DOHH2 (cell line): Measurements from ENCODE around the gene PSMA2.

Experiments
- H3F3A ChIP-seq: fragments of 200-600 bp; sonication (generic), shearing (Covaris generic); 2 replicates; pipeline ENCODE4 v1.6.0; 2016; ENCODE audit warnings: antibody characterized with exemption, mild to moderate bottlenecking; ENCODE audit not compliant: control insufficient read depth, insufficient read depth
- H3K27ac ChIP-seq: fragments of 200-600 bp; sonication (generic); 2 replicates; pipeline ENCODE4 v1.5.1; 2014; ENCODE audit warnings: low read depth, mild to moderate bottlenecking, low read length, moderate library complexity
- H3K27me3 ChIP-seq: fragments of 200-600 bp; sonication (generic); 2 replicates; pipeline ENCODE4 v1.6.1; 2014; ENCODE audit warnings: mild to moderate bottlenecking, low read length, mixed read lengths; ENCODE audit not compliant: control insufficient read depth
- H3K36me3 ChIP-seq: fragments of 200-600 bp; sonication (generic); 2 replicates; pipeline ENCODE4 v1.6.1; 2014; ENCODE audit warnings: mild to moderate bottlenecking, low read length, moderate library complexity, mixed read lengths; ENCODE audit not compliant: control insufficient read depth
- H3K4me1 ChIP-seq: fragments of 200-600 bp; sonication (generic); 2 replicates; pipeline ENCODE4 v1.6.1; 2014; ENCODE audit warnings: mild to moderate bottlenecking, low read length, mixed read lengths; ENCODE audit not compliant: control insufficient read depth
- H3K4me2 ChIP-seq: fragments of 200-600 bp; sonication (generic); 2 replicates; pipeline ENCODE4 v1.6.0; 2014; ENCODE audit warnings: mild to moderate bottlenecking, low read length, moderate library complexity
- H3K4me3 ChIP-seq: fragments of 200-600 bp; sonication (generic); 2 replicates; pipeline ENCODE4 v1.5.1; 2014; ENCODE audit warnings: mild to moderate bottlenecking, low read length, mixed read lengths
- H3K79me2 ChIP-seq: fragments of 200-600 bp; sonication (generic); 2 replicates; pipeline ENCODE4 v1.6.1; 2014; ENCODE audit warnings: mild to moderate bottlenecking, low read length, mixed read lengths; ENCODE audit not compliant: control insufficient read depth
- H3K9me2 ChIP-seq: fragments of 200-600 bp; sonication (generic); replicated peaks from 2 replicates; pipeline ENCODE4 v1.6.1; 2014; ENCODE audit warnings: mild to moderate bottlenecking, low read length, mixed read lengths; ENCODE audit not compliant: control insufficient read depth
- H3K9me3 ChIP-seq: fragments of 200-600 bp; sonication (generic); 2 replicates; pipeline ENCODE4 v1.6.1; 2014; ENCODE audit warnings: antibody characterized with exemption, low read length, mixed read lengths; ENCODE audit not compliant: control insufficient read depth, insufficient read depth
- H4K20me1 ChIP-seq: fragments of 200-600 bp; sonication (generic); 2 replicates; pipeline ENCODE4 v1.6.0; 2014; ENCODE audit warnings: low read depth, mild to moderate bottlenecking, antibody characterized with exemption, low read length, moderate library complexity; ENCODE audit not compliant: control insufficient read depth, insufficient read depth
- CTCF ChIP-seq: fragments of 200-600 bp; sonication (generic); IDR thresholded peaks from one replicate; pipeline ENCODE4 v1.5.1; 2014; ENCODE audit warnings: antibody characterized with exemption, mild to moderate bottlenecking, low read depth, low read length; ENCODE audit not compliant: poor library complexity, severe bottlenecking
- EZH2phosphoT487 ChIP-seq: fragments of 200-600 bp; sonication (generic); IDR thresholded peaks from 2 replicates; pipeline ENCODE4 v1.6.1; 2017; ENCODE audit warnings: borderline replicate concordance, mild to moderate bottlenecking, antibody characterized with exemption, low read length, moderate library complexity, mixed read lengths

PSMA2 gene

DNA sequence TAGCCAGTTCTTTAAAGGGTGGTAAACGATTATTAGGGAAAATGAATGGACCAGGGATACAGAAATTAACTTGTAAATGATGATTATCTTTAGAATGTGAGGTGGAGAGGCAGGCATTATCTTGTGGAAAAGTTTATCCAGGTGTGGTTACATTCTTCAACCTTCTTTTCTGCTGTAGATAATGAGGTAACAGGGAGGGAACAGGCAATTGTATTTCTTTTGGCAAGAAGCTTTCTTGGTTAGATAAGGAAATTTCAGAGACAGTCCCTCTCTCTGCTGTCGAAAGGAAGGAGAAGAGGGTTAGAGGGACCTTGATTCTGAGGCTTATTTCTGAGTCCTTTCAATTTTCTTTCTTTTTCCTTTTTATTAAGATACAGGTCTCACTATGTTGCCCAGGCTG, 32.3 kb upstream of the PSMA2 start:
- Histone ChIP-seq H3K36me3 (no peaks in the 10 kb centered on the region), H3F3A (no peaks in the 10 kb centered on the region), H3K4me3 (no peak overlapping the region), H3K79me2 (no peaks in the 10 kb centered on the region), H3K9me3 (no peaks in the 10 kb centered on the region), H3K27ac (no peak overlapping the region), H3K9me2 (no peaks in the 10 kb centered on the region), H3K4me1 (no peaks in the 10 kb centered on the region), H3K27me3 (peaks cover 10% of the 10 kb centered on the region), H4K20me1 (no peaks in the 10 kb centered on the region), H3K4me2 (no peak overlapping the region)
- TF ChIP-seq EZH2phosphoT487 (no peak), CTCF (no peak)

GRCh38 chr7:42961170-42961569, 29.2 kb upstream of the PSMA2 start:
- H4K20me1 ChIP-seq = no peaks in the 10 kb centered on the region
- no peaks in the 10 kb centered on the region for H3K79me2 ChIP-seq
- TF ChIP-seq EZH2phosphoT487 (no peak), CTCF (no peak)
- peaks cover 3% of the 10 kb centered on the region; the same call in 1 of the 2 replicates for H3K9me3 ChIP-seq
- no peaks in the 10 kb centered on the region for H3F3A ChIP-seq
- peaks cover 10% of the 10 kb centered on the region for H3K27me3 ChIP-seq
- H3K4me2 ChIP-seq = no peak overlapping the region
- no peaks in the 10 kb centered on the region for H3K4me1 ChIP-seq
- no peaks in the 10 kb centered on the region for H3K9me2 ChIP-seq
- no peak overlapping the region for H3K27ac ChIP-seq
- H3K4me3 ChIP-seq = no peak overlapping the region
- no peaks in the 10 kb centered on the region for H3K36me3 ChIP-seq

DNA sequence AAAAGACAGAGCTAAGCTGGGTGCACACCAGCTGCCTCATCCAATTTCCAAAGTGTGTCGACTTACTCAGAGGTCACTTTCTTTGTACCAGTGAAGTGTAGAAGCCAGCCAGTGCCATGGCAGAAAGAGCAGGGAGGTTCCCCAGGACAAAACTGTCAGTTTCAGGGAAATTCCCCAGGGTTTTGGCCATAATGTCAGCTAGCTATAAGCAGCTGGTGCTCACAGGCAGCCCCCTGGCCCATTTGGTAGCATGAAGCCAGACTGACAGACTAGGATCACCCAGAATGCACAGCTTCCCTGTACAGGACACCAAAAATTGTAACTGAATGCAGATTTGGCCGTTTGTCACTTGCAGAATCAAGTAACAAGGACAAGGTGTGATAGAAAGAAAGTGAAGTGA, 28.8 kb upstream of the PSMA2 start:
- H3K79me2 ChIP-seq = no peaks in the 10 kb centered on the region
- H3K4me3 ChIP-seq = no peak overlapping the region
- no peak overlapping the region for H3K27ac ChIP-seq
- H3K9me2 ChIP-seq = no peaks in the 10 kb centered on the region
- H3K4me1 ChIP-seq = no peaks in the 10 kb centered on the region
- H3K4me2 ChIP-seq = no peak overlapping the region
- peaks cover 10% of the 10 kb centered on the region for H3K27me3 ChIP-seq
- H4K20me1 ChIP-seq = no peaks in the 10 kb centered on the region
- TF ChIP-seq CTCF = no peak
- no peak for TF ChIP-seq EZH2phosphoT487
- peaks cover 7% of the 10 kb centered on the region; the same call in 1 of the 2 replicates for H3K9me3 ChIP-seq
- no peaks in the 10 kb centered on the region for H3F3A ChIP-seq
- no peaks in the 10 kb centered on the region for H3K36me3 ChIP-seq
